WTC11 (cell line): ENCODE measurements around the gene CLTCL1. TPM values are rescaled to one million over a fixed set of nuclear protein-coding genes. Genes with fewer than 3 reads are reported as not detected.

Source experiments
- ATAC-seq: fragments of 200-7000 bp; cut with Tn5 transposase; 2 replicates; pipeline ENCODE4 v1.10.0; 2021; ENCODE audit warnings: mild to moderate bottlenecking, moderate library complexity
- CTCF ChIA-PET: fragments of 300-600 bp; sonication (Branson Sonifier 250); formaldehyde crosslinking; loops from one replicate; lab custom pipeline; 2021; ENCODE audit warnings: antibody characterized with exemption; lab: Charles Lee
- POLR2A ChIA-PET: fragments of 350-600 bp; sonication (Branson Sonifier 250); formaldehyde crosslinking; loops from one replicate; lab custom pipeline; 2021; ENCODE audit warnings: antibody characterized with exemption; lab: Charles Lee
- DNase-seq: peaks from one replicate; pipeline ENCODE4 v3.0.0; 2021; ENCODE audit warnings: low spot score
- H3K27ac Mint-ChIP-seq: 2 replicates; pipeline ENCODE4 v1.8.0; 2021; ENCODE audit warnings: mixed read lengths
- H3K27me3 Mint-ChIP-seq: 2 replicates; pipeline ENCODE4 v1.8.0; 2021; ENCODE audit warnings: low read depth, mild to moderate bottlenecking, moderate library complexity, mixed read lengths
- H3K36me3 Mint-ChIP-seq: 2 replicates; pipeline ENCODE4 v1.8.0; 2021; ENCODE audit warnings: mixed read lengths
- H3K4me1 Mint-ChIP-seq: 2 replicates; pipeline ENCODE4 v1.8.0; 2022; ENCODE audit warnings: mixed read lengths
- H3K4me3 Mint-ChIP-seq: 2 replicates; pipeline ENCODE4 v1.8.0; 2021; ENCODE audit warnings: mild to moderate bottlenecking, moderate library complexity, mixed read lengths
- H3K9me3 Mint-ChIP-seq: 2 replicates; pipeline ENCODE4 v1.8.0; 2021; ENCODE audit warnings: mixed read lengths
- ARID4B ChIP-seq: sonication (generic); formaldehyde crosslinking; IDR thresholded peaks from 2 replicates; pipeline ENCODE4 v1.8.0; 2023; ENCODE audit warnings: missing genetic modification reagents, mild to moderate bottlenecking, borderline replicate concordance
- ATF2 ChIP-seq: sonication (generic); formaldehyde crosslinking; IDR thresholded peaks from 2 replicates; pipeline ENCODE4 v1.8.1; 2022; ENCODE audit warnings: low read depth, missing genetic modification reagents, borderline replicate concordance
- CDX4 ChIP-seq: fragments of 250-450 bp; sonication (Bioruptor Pico); IDR thresholded peaks from 2 replicates; pipeline ENCODE4 v1.9.0; 2021; ENCODE audit warnings: moderate library complexity, mild to moderate bottlenecking, inconsistent platforms, borderline replicate concordance
- E2F5 ChIP-seq: sonication (generic); formaldehyde crosslinking; IDR thresholded peaks from 2 replicates; pipeline ENCODE4 v1.8.1; 2022; ENCODE audit warnings: mild to moderate bottlenecking, moderate library complexity, missing genetic modification reagents
- ELF4 ChIP-seq: sonication (generic); formaldehyde crosslinking; IDR thresholded peaks from 2 replicates; pipeline ENCODE4 v1.8.1; 2022; ENCODE audit warnings: low read depth, mild to moderate bottlenecking, moderate library complexity, missing genetic modification reagents
- ERG ChIP-seq: fragments of 250-450 bp; sonication (Bioruptor Pico); IDR thresholded peaks from 2 replicates; pipeline ENCODE4 v1.8.0; 2021; ENCODE audit warnings: mild to moderate bottlenecking
- ETV6 ChIP-seq: sonication (generic); formaldehyde crosslinking; IDR thresholded peaks from 2 replicates; pipeline ENCODE4 v1.8.1; 2022; ENCODE audit warnings: mild to moderate bottlenecking, missing genetic modification reagents
- IRF1 ChIP-seq: sonication (generic); formaldehyde crosslinking; IDR thresholded peaks from 2 replicates; pipeline ENCODE4 v1.8.0; 2023; ENCODE audit warnings: missing genetic modification reagents
- MYBL2 ChIP-seq: sonication (generic); formaldehyde crosslinking; IDR thresholded peaks from 2 replicates; pipeline ENCODE4 v1.8.1; 2023; ENCODE audit warnings: mild to moderate bottlenecking, moderate library complexity, missing genetic modification reagents
- NFATC4 ChIP-seq: fragments of 250-450 bp; sonication (Bioruptor Pico); IDR thresholded peaks from 2 replicates; pipeline ENCODE4 v1.9.0; 2021; ENCODE audit warnings: mild to moderate bottlenecking
- TCF7 ChIP-seq: sonication (generic); formaldehyde crosslinking; IDR thresholded peaks from 2 replicates; pipeline ENCODE4 v1.8.0; 2022; ENCODE audit warnings: mild to moderate bottlenecking, low read depth, missing genetic modification reagents, moderate library complexity
- USF1 ChIP-seq: sonication (generic); formaldehyde crosslinking; IDR thresholded peaks from 2 replicates; pipeline ENCODE4 v1.8.0; 2022; ENCODE audit warnings: mild to moderate bottlenecking, missing genetic modification reagents
- ZBTB21 ChIP-seq: sonication (generic); formaldehyde crosslinking; IDR thresholded peaks from 2 replicates; pipeline ENCODE4 v1.8.1; 2023; ENCODE audit warnings: mild to moderate bottlenecking, missing genetic modification reagents, borderline replicate concordance
- ZBTB43 ChIP-seq: sonication (generic); formaldehyde crosslinking; IDR thresholded peaks from 2 replicates; pipeline ENCODE4 v1.8.1; 2023; ENCODE audit warnings: mild to moderate bottlenecking, missing genetic modification reagents
- ZNF512 ChIP-seq: sonication (generic); formaldehyde crosslinking; IDR thresholded peaks from 2 replicates; pipeline ENCODE4 v1.8.1; 2022; ENCODE audit warnings: missing genetic modification reagents, borderline replicate concordance
- total RNA-seq: library from RNA; stranded (reverse); gene quantifications from 3 replicates; pipeline ENCODE4 v1.2.3, GENCODE V29; 2021

The CLTCL1 gene
- total RNA-seq, 1 experiment from 2014 or later: 15.5 TPM

- peak overlapping the region; percentile 31; the same call in 1 of the 2 replicates for H3K4me3 Mint-ChIP-seq
Measured at GRCh38 chr22:19175602-19176174, 115.8 kb downstream of the CLTCL1 start.

More at GRCh38 chr22:19175602-19176174, 115.8 kb downstream of the CLTCL1 start:
- ATAC-seq (no peak), DNase-seq (no peak)
- ChIA-PET POLR2A (no interaction called here), CTCF (interaction anchor here (2.5 kb wide), 1 partner anchor 31 kb away, joined by 9 read pairs; the partner anchor contains the start of gene ESS2)
- TF ChIP-seq ZBTB43 (0 out of 2 replicates have a peak, but pooled peaks have one; percentile 42), ERG (no peak), ATF2 (CRISPR knock-in tag) (no peak), MYBL2 (CRISPR knock-in tag) (no peak), E2F5 (no peak), IRF1 (CRISPR knock-in tag) (peak; percentile 73; the same call in 1 of the 2 replicates), NFATC4 (no peak), ETV6 (0 out of 2 replicates have a peak, but pooled peaks have one; percentile 15), ARID4B (CRISPR knock-in tag) (no peak), TCF7 (CRISPR knock-in tag) (0 out of 2 replicates have a peak, but pooled peaks have one; percentile 47), ZNF512 (CRISPR knock-in tag) (no peak), ELF4 (CRISPR knock-in tag) (no peak), ZBTB21 (CRISPR knock-in tag) (no peak), CDX4 (CRISPR knock-in tag) (no peak), USF1 (peak; percentile 33; the same call in 1 of the 2 replicates)
- Mint-ChIP-seq H3K9me3 (no peaks in the 10 kb centered on the region), H3K4me1 (peaks cover 48% of the 10 kb centered on the region), H3K27me3 (peaks cover 3% of the 10 kb centered on the region), H3K36me3 (no peaks in the 10 kb centered on the region; the same call in 1 of the 2 replicates), H3K27ac (peak overlapping the region; percentile 84)
